ENCODE measurements around the gene NDUFA11.

The NDUFA11 gene

GRCh38 chr19:5905114-5905778, 1.7 kb upstream of the NDUFA11 start:
- DNase-seq, result no peak

GRCh38 chr19:5904352-5905113, 943 bp upstream of the NDUFA11 start, which contains the start of gene VMAC:
Gene VMAC, plus strand, starts transcription at chr19:5904872. Its CDS starts 19 bp downstream, at chr19:5904891.
- DNase-seq, result peak; percentile 100

- peak; percentile 53 for DNase-seq
These were observed 450 bp downstream of the NDUFA11 start for GRCh38 chr19:5903056-5903623.

- no peak for DNase-seq
These were observed 2.6 kb downstream of the NDUFA11 start for GRCh38 chr19:5900976-5901375.

GRCh38 chr19:5899728-5900526, 3.7 kb downstream of the NDUFA11 start:
- DNase-seq, result no peak

- peak; percentile 76 for DNase-seq
These were observed 6.2 kb downstream of the NDUFA11 start for GRCh38 chr19:5897189-5897969.

- DNase-seq, result peak; percentile 31
These were observed 7.1 kb downstream of the NDUFA11 start for GRCh38 chr19:5896365-5897076.

- no peak for DNase-seq
These were observed 7.7 kb downstream of the NDUFA11 start for GRCh38 chr19:5895890-5896289.

- DNase-seq, result no peak
These were observed 8.2 kb downstream of the NDUFA11 start for GRCh38 chr19:5895409-5895808.

- no peak for DNase-seq
These were observed 8.8 kb downstream of the NDUFA11 start for GRCh38 chr19:5894704-5895349.

- no peak for DNase-seq
These were observed 9.5 kb downstream of the NDUFA11 start for GRCh38 chr19:5893907-5894703.

- no peak for DNase-seq
These were observed 10.2 kb downstream of the NDUFA11 start for GRCh38 chr19:5893296-5893903.

- DNase-seq, result no peak
These were observed 10.8 kb downstream of the NDUFA11 start for GRCh38 chr19:5892772-5893275.

GRCh38 chr19:5891938-5892771, 11.4 kb downstream of the NDUFA11 start:
- DNase-seq, result peak; percentile 67

- peak; percentile 65 for DNase-seq
These were observed 12.0 kb downstream of the NDUFA11 start for GRCh38 chr19:5891572-5891937.

- no peak for DNase-seq
These were observed 13.5 kb downstream of the NDUFA11 start for GRCh38 chr19:5890099-5890498.

- no peak for DNase-seq
These were observed 14.2 kb downstream of the NDUFA11 start for GRCh38 chr19:5889288-5889971.

All from NCI-H69 (cell line).